ENCODE measurements around the gene EPHA3. TPM values are rescaled to one million over a fixed set of nuclear protein-coding genes. Genes with fewer than 3 reads are reported as not detected.

The EPHA3 gene
- total RNA-seq, 4 donors from 2014 or later, result 0.36 to 1.8 (median 0.90) TPM

GRCh38 chr3:89494734-89495133 lies 387.3 kb downstream of the EPHA3 start:
- in situ Hi-C loops (cut with MboI; ENCODE audit: low sequenced_read_pairs in 4 of 4) (no loop called here), intact Hi-C loops (cut with DNase I; ENCODE audit: low total_unique reads) (no loop called here)
- Histone ChIP-seq H3K4me1 (no peaks in the 10 kb centered on the region), H3K27ac (no peak overlapping the region), H3K27me3 (no peaks in the 10 kb centered on the region), H3K36me3 (no peaks in the 10 kb centered on the region), H3K4me3 (no peak overlapping the region), H3K9me3 (no peaks in the 10 kb centered on the region)
- TF ChIP-seq CTCF (IDR thresholded peaks at IDR 0.05 in 4 of 5, conservative IDR thresholded peaks at IDR 0.05 in 1 of 5) (no peak), POLR2A (IDR thresholded peaks at IDR 0.05) (no peak)
- ATAC-seq, result no peak
- no peak for DNase-seq

- DNase-seq, result no peak
- in situ Hi-C loops (cut with MboI; ENCODE audit: low sequenced_read_pairs in 4 of 4), result no loop called here
- no peaks in the 10 kb centered on the region for H3K4me1 ChIP-seq
Observed at GRCh38 chr3:89503891-89504391, 396.5 kb downstream of the EPHA3 start.

GRCh38 chr3:89504432-89504831 lies 397.0 kb downstream of the EPHA3 start:
- in situ Hi-C loops (cut with MboI; ENCODE audit: low sequenced_read_pairs in 4 of 4), result no loop called here
- TF ChIP-seq CTCF (IDR thresholded peaks at IDR 0.05 in 4 of 5, conservative IDR thresholded peaks at IDR 0.05 in 1 of 5) (no peak), POLR2A (IDR thresholded peaks at IDR 0.05) (no peak)
- DNase-seq, result no peak
- Histone ChIP-seq H3K4me3 (no peak overlapping the region), H3K27ac (no peak overlapping the region), H3K4me1 (no peaks in the 10 kb centered on the region), H3K9me3 (no peaks in the 10 kb centered on the region), H3K36me3 (no peaks in the 10 kb centered on the region), H3K27me3 (no peaks in the 10 kb centered on the region)
- intact Hi-C loops (cut with DNase I; ENCODE audit: low total_unique reads), result no loop called here
- no peak for ATAC-seq

More at GRCh38 chr3:89503891-89504391, 396.5 kb downstream of the EPHA3 start:
- no peaks in the 10 kb centered on the region for H3K9me3 ChIP-seq
- no peak for TF ChIP-seq POLR2A (IDR thresholded peaks at IDR 0.05)
- no peak for TF ChIP-seq CTCF (IDR thresholded peaks at IDR 0.05 in 4 of 5, conservative IDR thresholded peaks at IDR 0.05 in 1 of 5)
- intact Hi-C loops (cut with DNase I; ENCODE audit: low total_unique reads), result no loop called here
- H3K4me3 ChIP-seq, result no peak overlapping the region
- H3K36me3 ChIP-seq, result no peaks in the 10 kb centered on the region
- no peak overlapping the region for H3K27ac ChIP-seq
- no peak for ATAC-seq
- H3K27me3 ChIP-seq, result no peaks in the 10 kb centered on the region

- Histone ChIP-seq H3K9me3 (no peaks in the 10 kb centered on the region), H3K36me3 (no peaks in the 10 kb centered on the region), H3K27me3 (no peaks in the 10 kb centered on the region), H3K27ac (no peak overlapping the region), H3K4me1 (no peaks in the 10 kb centered on the region), H3K4me3 (no peak overlapping the region)
- intact Hi-C loops (cut with DNase I; ENCODE audit: low total_unique reads) (no loop called here), in situ Hi-C loops (cut with MboI; ENCODE audit: low sequenced_read_pairs in 4 of 4) (no loop called here)
- ATAC-seq (no peak), DNase-seq (no peak)
- TF ChIP-seq POLR2A (IDR thresholded peaks at IDR 0.05), result no peak
- no peak for TF ChIP-seq CTCF (IDR thresholded peaks at IDR 0.05 in 4 of 5, conservative IDR thresholded peaks at IDR 0.05 in 1 of 5)
Observed at GRCh38 chr3:89506462-89507103, 399.2 kb downstream of the EPHA3 start.

- Histone ChIP-seq H3K4me1 (no peaks in the 10 kb centered on the region), H3K27ac (no peak overlapping the region), H3K36me3 (no peaks in the 10 kb centered on the region), H3K4me3 (no peak overlapping the region), H3K9me3 (no peaks in the 10 kb centered on the region), H3K27me3 (no peaks in the 10 kb centered on the region)
- intact Hi-C loops (cut with DNase I; ENCODE audit: low total_unique reads) (no loop called here), in situ Hi-C loops (cut with MboI; ENCODE audit: low sequenced_read_pairs in 4 of 4) (no loop called here)
- DNase-seq (no peak), ATAC-seq (no peak)
- TF ChIP-seq POLR2A (IDR thresholded peaks at IDR 0.05) (no peak), CTCF (IDR thresholded peaks at IDR 0.05 in 4 of 5, conservative IDR thresholded peaks at IDR 0.05 in 1 of 5) (no peak)
Observed at GRCh38 chr3:89521328-89521727, 413.9 kb downstream of the EPHA3 start.

Measured in gastrocnemius medialis (tissue), 4 donors.